GM23338 (cell line): Measurements from ENCODE around the gene PAQR9. TPM values are rescaled to one million over a fixed set of nuclear protein-coding genes. Genes with fewer than 3 reads are reported as not detected.

Experiments
- ATAC-seq: fragments of 200-7000 bp; cut with Tn5 transposase; 3 replicates; pipeline ENCODE4 v1.9.1; 2020
- DNase-seq: peaks from one replicate; pipeline ENCODE4 v3.0.0-alpha.2; 2015; ENCODE audit warnings: low spot score
- H2AFZ ChIP-seq: fragments of 200-600 bp; sonication (generic); 2 replicates; pipeline ENCODE4 v1.8.0; 2016; ENCODE audit warnings: antibody characterized with exemption, mild to moderate bottlenecking, moderate library complexity
- H3F3A ChIP-seq: fragments of 200-600 bp; sonication (generic); replicated peaks from 2 replicates; pipeline ENCODE4 v1.8.0; 2017; ENCODE audit warnings: antibody characterized with exemption, mixed run types, low read depth
- H3K27ac ChIP-seq: fragments of 200-600 bp; sonication (generic); 2 replicates; pipeline ENCODE4 v1.6.1; 2016; ENCODE audit warnings: low read depth
- H3K27me3 ChIP-seq: fragments of 200-600 bp; sonication (generic); 2 replicates; pipeline ENCODE4 v1.8.0; 2016; ENCODE audit warnings: mild to moderate bottlenecking, mixed run types, moderate library complexity; ENCODE audit not compliant: insufficient read depth
- H3K36me3 ChIP-seq: fragments of 200-600 bp; sonication (generic); 2 replicates; pipeline ENCODE4 v1.8.0; 2016; ENCODE audit warnings: mild to moderate bottlenecking; ENCODE audit not compliant: insufficient read depth
- H3K4me1 ChIP-seq: fragments of 200-600 bp; sonication (generic); 2 replicates; pipeline ENCODE4 v1.8.0; 2016; ENCODE audit warnings: mild to moderate bottlenecking, moderate library complexity; ENCODE audit not compliant: insufficient read depth
- H3K4me2 ChIP-seq: fragments of 200-600 bp; sonication (generic); 2 replicates; pipeline ENCODE4 v1.7.1; 2017; ENCODE audit warnings: mixed run types
- H3K4me3 ChIP-seq: fragments of 200-600 bp; sonication (generic); 2 replicates; pipeline ENCODE4 v1.6.1; 2016; ENCODE audit warnings: mixed run types
- H3K79me2 ChIP-seq: fragments of 200-600 bp; sonication (generic); replicated peaks from 2 replicates; pipeline ENCODE4 v1.8.0; 2017; ENCODE audit warnings: mild to moderate bottlenecking; ENCODE audit not compliant: insufficient read depth
- H3K9me2 ChIP-seq: fragments of 200-600 bp; sonication (generic); 2 replicates; pipeline ENCODE4 v1.8.0; 2017; ENCODE audit not compliant: insufficient read depth
- H4K20me1 ChIP-seq: fragments of 200-600 bp; sonication (generic); replicated peaks from 2 replicates; pipeline ENCODE4 v1.8.0; 2017; ENCODE audit warnings: mild to moderate bottlenecking; ENCODE audit not compliant: insufficient read depth
- H3K27ac Mint-ChIP-seq: 2 replicates; pipeline ENCODE4 v1.8.0; 2020; ENCODE audit warnings: inconsistent platforms, mild to moderate bottlenecking, moderate library complexity, mixed read lengths
- H3K27me3 Mint-ChIP-seq: 3 replicates; pipeline ENCODE4 v1.8.0; 2022; ENCODE audit warnings: low read depth, mild to moderate bottlenecking, moderate library complexity, mixed read lengths, inconsistent platforms; ENCODE audit not compliant: insufficient read depth, poor library complexity
- H3K36me3 Mint-ChIP-seq: 3 replicates; pipeline ENCODE4 v1.8.0; 2021; ENCODE audit warnings: low read depth, mild to moderate bottlenecking, inconsistent platforms, moderate library complexity, mixed read lengths
- H3K4me1 Mint-ChIP-seq: 3 replicates; pipeline ENCODE4 v1.8.0; 2020; ENCODE audit warnings: mild to moderate bottlenecking, inconsistent platforms, mixed read lengths
- H3K4me3 Mint-ChIP-seq: 3 replicates; pipeline ENCODE4 v1.8.0; 2021; ENCODE audit warnings: moderate library complexity, mild to moderate bottlenecking, inconsistent platforms, mixed read lengths
- H3K9me3 Mint-ChIP-seq: 3 replicates; pipeline ENCODE4 v1.8.0; 2020; ENCODE audit warnings: moderate library complexity, mild to moderate bottlenecking, inconsistent platforms, mixed read lengths
- CREB1 ChIP-seq: fragments of 250-450 bp; sonication (Bioruptor Pico); IDR thresholded peaks from 2 replicates; pipeline ENCODE4 v1.5.0; 2020; ENCODE audit warnings: low read depth, mild to moderate bottlenecking, moderate library complexity
- CTCF ChIP-seq, 2 experiments: fragments of 200-600 bp in 1 of 2; sonication (generic) in 1 of 2; conservative IDR thresholded peaks; 2 replicates each; pipeline versions ENCODE4 v1.5.1 to v1.6.1; 2016 to 2017; ENCODE audit warnings: antibody characterized with exemption in 2 of 2, low read depth in 2 of 2, mild to moderate bottlenecking in 2 of 2, moderate library complexity in 1 of 2
- ETS1 ChIP-seq: IDR thresholded peaks from 2 replicates; pipeline ENCODE4 v1.6.1; 2016; ENCODE audit warnings: antibody characterized with exemption
- EZH2 ChIP-seq: fragments of 200-600 bp; sonication (generic); IDR thresholded peaks from one replicate; pipeline ENCODE4 v1.8.0; 2017; ENCODE audit warnings: antibody characterized with exemption, mild to moderate bottlenecking, low read depth; ENCODE audit not compliant: unreplicated experiment
- EZH2phosphoT487 ChIP-seq: fragments of 200-600 bp; sonication (generic); IDR thresholded peaks from one replicate; pipeline ENCODE4 v1.8.1; 2018; ENCODE audit warnings: antibody characterized with exemption; ENCODE audit not compliant: unreplicated experiment
- JUNB ChIP-seq: IDR thresholded peaks from one replicate; pipeline ENCODE4 v1.6.1; 2016; ENCODE audit warnings: antibody characterized with exemption; ENCODE audit not compliant: unreplicated experiment
- NANOG ChIP-seq: IDR thresholded peaks from 2 replicates; pipeline ENCODE4 v1.6.1; 2016; ENCODE audit warnings: antibody characterized with exemption, borderline replicate concordance
- POLR2AphosphoS5 ChIP-seq: IDR thresholded peaks from 2 replicates; pipeline ENCODE4 v1.6.1; 2016; ENCODE audit warnings: antibody characterized with exemption, low read depth
- REST ChIP-seq: IDR thresholded peaks from one replicate; pipeline ENCODE4 v1.6.1; 2018; ENCODE audit warnings: antibody characterized with exemption; ENCODE audit not compliant: unreplicated experiment
- STAT1 ChIP-seq: IDR thresholded peaks from one replicate; pipeline ENCODE4 v1.6.1; 2016; ENCODE audit warnings: antibody characterized with exemption; ENCODE audit not compliant: unreplicated experiment
- ZNF114 ChIP-seq: fragments of 250-450 bp; sonication (Bioruptor Pico); IDR thresholded peaks from 2 replicates; pipeline ENCODE4 v1.5.0; 2020; ENCODE audit warnings: mild to moderate bottlenecking, moderate library complexity
- ZNF331 ChIP-seq: fragments of 250-450 bp; sonication (Bioruptor Pico); IDR thresholded peaks from 2 replicates; pipeline ENCODE4 v1.5.0; 2020; ENCODE audit warnings: low read depth, mild to moderate bottlenecking, moderate library complexity
- polyA plus RNA-seq: library from polyadenylated mRNA; unstranded; fragments of >200 nt; fragmentation: Nextera tagmentation; extraction: Ambion mirVana; gene quantifications from 2 replicates; pipeline ENCODE4 v1.2.1, GENCODE V29; 2016
- total RNA-seq: library from RNA; depleted of rRNA; stranded (reverse); fragments of >200 nt; shearing (Covaris generic); gene quantifications from 2 replicates; pipeline ENCODE4 v1.2.3, GENCODE V29; 2014

The PAQR9 gene
- total and polyA plus RNA-seq, 2 experiments from 2014 or later, result 2.0 to 2.3 TPM

- Histone ChIP-seq H3F3A (no peaks in the 10 kb centered on the region), H3K27ac (no peak overlapping the region), H4K20me1 (no peaks in the 10 kb centered on the region), H3K4me2 (no peak overlapping the region), H3K36me3 (no peaks in the 10 kb centered on the region), H3K79me2 (no peaks in the 10 kb centered on the region), H3K4me1 (peaks cover 2% of the 10 kb centered on the region; the same call in 1 of the 2 replicates), H3K9me2 (no peaks in the 10 kb centered on the region), H2AFZ (no peak overlapping the region), H3K27me3 (no peaks in the 10 kb centered on the region), H3K4me3 (no peak overlapping the region)
- H3K36me3 Mint-ChIP-seq, result no peaks in the 10 kb centered on the region
- DNase-seq (peak; percentile 58), ATAC-seq (peak; percentile 51)
- H3K4me3 Mint-ChIP-seq, result no peak overlapping the region
- H3K9me3 Mint-ChIP-seq, result no peaks in the 10 kb centered on the region
- no peak overlapping the region for H3K27ac Mint-ChIP-seq
- peaks cover 3% of the 10 kb centered on the region for H3K27me3 Mint-ChIP-seq
- TF ChIP-seq CTCF (conservative IDR thresholded peaks at IDR 0.05; ENCODE audit: low read depth in 2 of 2), result peak; percentile 54 to 89
- TF ChIP-seq CREB1 (CRISPR knock-in tag), result no peak
- H3K4me1 Mint-ChIP-seq, result peaks cover 13% of the 10 kb centered on the region
Observed at GRCh38 chr3:142987080-142987700, 23.7 kb upstream of the PAQR9 start.

- H3K79me2 ChIP-seq, result no peaks in the 10 kb centered on the region
- peaks cover 3% of the 10 kb centered on the region for H3K27me3 Mint-ChIP-seq
- no peak overlapping the region for H3K4me3 Mint-ChIP-seq
- H3K27ac Mint-ChIP-seq, result no peak overlapping the region
- H4K20me1 ChIP-seq, result no peaks in the 10 kb centered on the region
- no peaks in the 10 kb centered on the region for H3K27me3 ChIP-seq
- H3K4me2 ChIP-seq, result no peak overlapping the region
- no peak for DNase-seq
- no peaks in the 10 kb centered on the region for H3K9me2 ChIP-seq
- H3K27ac ChIP-seq, result no peak overlapping the region
- no peak overlapping the region for H3K4me3 ChIP-seq
- no peaks in the 10 kb centered on the region for H3K9me3 Mint-ChIP-seq
- no peak overlapping the region for H2AFZ ChIP-seq
- no peaks in the 10 kb centered on the region for H3F3A ChIP-seq
- no peaks in the 10 kb centered on the region for H3K36me3 Mint-ChIP-seq
- H3K4me1 Mint-ChIP-seq, result peaks cover 27% of the 10 kb centered on the region
- H3K4me1 ChIP-seq, result peaks cover 16% of the 10 kb centered on the region
- no peak for ATAC-seq
- no peaks in the 10 kb centered on the region for H3K36me3 ChIP-seq
- no peak for TF ChIP-seq POLR2AphosphoS5
- no peak for TF ChIP-seq REST
- TF ChIP-seq EZH2, result no peak
- no peak for TF ChIP-seq NANOG
- TF ChIP-seq EZH2phosphoT487, result no peak
- no peak for TF ChIP-seq STAT1
- no peak for TF ChIP-seq ZNF114
- TF ChIP-seq ETS1, result no peak
- TF ChIP-seq ZNF331 (CRISPR knock-in tag), result no peak
- TF ChIP-seq JUNB, result no peak
- TF ChIP-seq CREB1 (CRISPR knock-in tag), result no peak
Observed at GRCh38 chr3:142984255-142984654, 20.8 kb upstream of the PAQR9 start.
